DMS79 (cell line): ENCODE data around the gene CD22.
A peak's percentile ranks its signal among the peaks of the same experiment; 100 is the strongest.

Source experiments
- DNase-seq: peaks from one replicate; lab custom pipeline; 2025; lab: John Stamatoyannopoulos, UW

Gene CD22

GRCh38 chr19:35314031-35314430 is 15.0 kb upstream of the CD22 start:
- DNase-seq: no peak

- DNase-seq: no peak
Observed at GRCh38 chr19:35314858-35315470, 14.0 kb upstream of the CD22 start.

- no peak for DNase-seq
Observed at GRCh38 chr19:35315883-35316282, 13.1 kb upstream of the CD22 start.

GRCh38 chr19:35316560-35316959 is 12.4 kb upstream of the CD22 start:
- DNase-seq: peak; percentile 81

GRCh38 chr19:35317464-35318043 is 11.4 kb upstream of the CD22 start:
- DNase-seq: no peak

GRCh38 chr19:35318679-35319448 is 10.1 kb upstream of the CD22 start:
- no peak for DNase-seq

- DNase-seq: no peak
Observed at GRCh38 chr19:35320065-35320713, 8.8 kb upstream of the CD22 start.

- no peak for DNase-seq
Observed at GRCh38 chr19:35321291-35321690, 7.7 kb upstream of the CD22 start.

- no peak for DNase-seq
Observed at GRCh38 chr19:35322014-35322413, 7.0 kb upstream of the CD22 start.

GRCh38 chr19:35327642-35328041 is 1.3 kb upstream of the CD22 start:
- DNase-seq: no peak

- DNase-seq: no peak
Observed at GRCh38 chr19:35329323-35329722, 336 bp downstream of the CD22 start.

GRCh38 chr19:35330475-35330874 is 1.5 kb downstream of the CD22 start:
- no peak for DNase-seq

GRCh38 chr19:35331551-35332214 is 2.7 kb downstream of the CD22 start:
- no peak for DNase-seq

- DNase-seq: no peak
Observed at GRCh38 chr19:35332817-35333216, 3.8 kb downstream of the CD22 start.

- no peak for DNase-seq
Observed at GRCh38 chr19:35334144-35334753, 5.3 kb downstream of the CD22 start.

- no peak for DNase-seq
Observed at GRCh38 chr19:35336166-35336955, 7.4 kb downstream of the CD22 start.

- no peak for DNase-seq
Observed at GRCh38 chr19:35337097-35337983, 8.4 kb downstream of the CD22 start.

- DNase-seq: no peak
Observed at GRCh38 chr19:35337984-35338296, 9.0 kb downstream of the CD22 start.

- DNase-seq: no peak
Observed at GRCh38 chr19:35340431-35340830, 11.4 kb downstream of the CD22 start.

GRCh38 chr19:35341006-35341405 is 12.0 kb downstream of the CD22 start:
- no peak for DNase-seq
